Measurements from ENCODE around the gene PTGES. TPM values are rescaled to one million over a fixed set of nuclear protein-coding genes. Genes with fewer than 3 reads are reported as not detected.

PTGES gene
- total RNA-seq, 6 experiments from 2014 or later = 0.15 to 0.24 TPM; not detected in 4

DNA sequence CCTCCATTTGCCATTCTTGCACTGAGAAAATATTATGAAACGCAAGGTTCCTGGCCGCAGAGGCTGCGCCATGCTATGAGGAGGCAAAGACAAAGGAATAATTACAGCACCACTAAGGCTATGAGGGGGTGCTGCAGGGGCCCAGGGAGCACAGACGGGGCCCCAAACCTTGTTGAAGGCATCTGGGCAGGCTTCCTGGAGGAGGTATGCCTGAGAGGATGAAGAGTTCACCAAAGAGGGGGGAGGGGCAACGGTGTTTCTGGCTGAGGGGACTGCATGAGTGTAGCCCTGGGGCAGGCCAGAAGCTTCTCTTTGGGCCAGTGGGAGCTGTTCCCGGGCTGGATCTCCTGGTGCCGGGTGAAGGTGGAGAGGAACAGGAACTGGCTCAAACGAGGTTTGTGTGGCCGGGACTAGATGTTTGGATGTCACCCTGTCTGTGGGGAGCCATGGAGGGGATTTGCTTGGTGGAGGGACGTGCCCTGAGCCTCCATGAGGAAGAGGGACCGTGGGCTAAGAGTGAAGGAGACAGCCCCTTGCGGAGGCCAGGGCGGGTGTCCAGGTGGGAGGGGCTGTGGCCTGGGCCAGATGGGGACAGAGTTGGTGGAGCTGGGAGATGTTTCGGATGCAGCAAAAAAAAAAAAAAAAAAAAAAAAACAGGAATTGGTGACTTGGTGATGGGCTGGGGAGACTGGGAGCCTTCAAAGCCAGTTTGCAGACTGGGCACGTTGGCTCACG lies 28.2 kb downstream of the PTGES start:
- Histone ChIP-seq H3K36me3 (no peaks in the 10 kb centered on the region), H3K27ac (no peak overlapping the region), H3K9me3 (no peaks in the 10 kb centered on the region), H3K27me3 (no peaks in the 10 kb centered on the region), H3K4me3 (no peak overlapping the region), H3K4me1 (no peaks in the 10 kb centered on the region)
- no peak for ATAC-seq
- 71% methylated on average over 9 of the region's 16 CpGs for WGBS (ENCODE audit: insufficient coverage, low coverage, low lambda C conversion rate, missing lambda C conversion rate)
- TF ChIP-seq CTCF (IDR thresholded peaks at IDR 0.05) (no peak), POLR2A (IDR thresholded peaks at IDR 0.05) (no peak)
- intact Hi-C loops (cut with DNase I) = no loop called here
- no peak for DNase-seq

DNA sequence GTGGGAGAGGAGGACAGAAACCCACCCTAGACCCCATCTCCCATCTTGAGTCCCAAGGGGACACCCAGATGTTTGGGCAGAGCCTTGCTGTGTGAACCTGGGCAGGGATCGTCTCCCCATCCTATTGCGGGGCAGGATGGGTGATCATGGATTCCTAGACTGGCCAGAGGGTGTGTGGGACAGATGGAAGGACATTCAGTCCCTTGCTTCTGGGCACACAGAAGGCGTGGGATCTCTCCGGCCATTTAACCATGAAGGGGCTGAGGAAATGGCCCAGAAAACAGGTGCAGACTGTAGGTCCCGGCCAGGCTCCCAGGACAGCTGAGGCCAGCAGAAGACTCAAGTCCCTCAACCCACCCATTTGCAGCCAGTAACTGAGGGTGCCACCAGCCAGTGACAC lies 29.9 kb downstream of the PTGES start:
- TF ChIP-seq POLR2A (IDR thresholded peaks at IDR 0.05) (no peak), CTCF (IDR thresholded peaks at IDR 0.05) (no peak)

DNA sequence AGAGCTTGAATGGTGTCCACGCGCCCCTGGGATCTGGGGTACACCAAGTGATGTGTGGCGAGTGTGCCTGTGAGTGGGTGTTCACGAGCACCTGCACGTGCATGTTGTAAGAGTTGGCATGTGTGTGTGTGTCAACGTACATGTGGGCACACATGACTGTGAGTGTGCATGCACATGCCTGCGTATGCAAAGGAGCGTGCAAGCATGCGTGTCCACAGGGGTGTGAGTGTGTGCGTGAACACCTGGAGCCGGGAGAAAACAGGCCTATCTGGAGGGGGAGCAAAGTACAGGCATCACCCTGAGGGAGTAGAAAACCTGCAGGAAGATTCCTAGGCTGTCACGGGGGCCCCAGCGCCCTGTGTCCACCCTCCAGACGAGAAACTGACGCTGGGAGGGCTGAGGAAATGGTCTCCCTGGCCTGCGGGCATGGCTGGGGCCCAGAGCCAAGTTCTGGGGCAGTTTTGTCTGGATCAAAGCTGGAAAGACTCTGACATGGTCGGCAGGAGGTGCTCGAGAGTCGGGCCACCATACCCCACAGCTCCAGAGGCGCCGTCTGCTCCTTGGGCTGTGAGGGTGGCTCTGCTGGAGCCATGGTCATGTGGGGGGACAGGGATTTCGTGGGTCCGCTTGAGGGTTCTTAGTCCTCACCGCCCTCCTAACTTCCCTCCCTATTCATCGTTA lies 31.8 kb downstream of the PTGES start:
- no peaks in the 10 kb centered on the region for H3K27me3 ChIP-seq
- H3K4me1 ChIP-seq = no peaks in the 10 kb centered on the region
- ATAC-seq (no peak), DNase-seq (no peak)
- H3K27ac ChIP-seq = no peak overlapping the region
- no peaks in the 10 kb centered on the region for H3K9me3 ChIP-seq
- 48% methylated on average over 8 of the region's 25 CpGs for WGBS (ENCODE audit: insufficient coverage, low coverage, low lambda C conversion rate, missing lambda C conversion rate)
- H3K36me3 ChIP-seq = no peaks in the 10 kb centered on the region
- TF ChIP-seq CTCF (IDR thresholded peaks at IDR 0.05) (no peak), POLR2A (IDR thresholded peaks at IDR 0.05) (no peak)
- intact Hi-C loops (cut with DNase I) = no loop called here
- no peak overlapping the region for H3K4me3 ChIP-seq

More for the DNA sequence above, 29.9 kb downstream of the PTGES start:
- H3K4me1 ChIP-seq = no peaks in the 10 kb centered on the region
- no peak for ATAC-seq
- no peaks in the 10 kb centered on the region for H3K36me3 ChIP-seq
- no peak for DNase-seq
- WGBS (ENCODE audit: insufficient coverage, low coverage, low lambda C conversion rate, missing lambda C conversion rate) = 70% methylated on average over 2 of the region's 5 CpGs
- no peak overlapping the region for H3K4me3 ChIP-seq
- intact Hi-C loops (cut with DNase I) = no loop called here
- H3K27ac ChIP-seq = no peak overlapping the region
- no peaks in the 10 kb centered on the region for H3K27me3 ChIP-seq
- no peaks in the 10 kb centered on the region for H3K9me3 ChIP-seq

DNA sequence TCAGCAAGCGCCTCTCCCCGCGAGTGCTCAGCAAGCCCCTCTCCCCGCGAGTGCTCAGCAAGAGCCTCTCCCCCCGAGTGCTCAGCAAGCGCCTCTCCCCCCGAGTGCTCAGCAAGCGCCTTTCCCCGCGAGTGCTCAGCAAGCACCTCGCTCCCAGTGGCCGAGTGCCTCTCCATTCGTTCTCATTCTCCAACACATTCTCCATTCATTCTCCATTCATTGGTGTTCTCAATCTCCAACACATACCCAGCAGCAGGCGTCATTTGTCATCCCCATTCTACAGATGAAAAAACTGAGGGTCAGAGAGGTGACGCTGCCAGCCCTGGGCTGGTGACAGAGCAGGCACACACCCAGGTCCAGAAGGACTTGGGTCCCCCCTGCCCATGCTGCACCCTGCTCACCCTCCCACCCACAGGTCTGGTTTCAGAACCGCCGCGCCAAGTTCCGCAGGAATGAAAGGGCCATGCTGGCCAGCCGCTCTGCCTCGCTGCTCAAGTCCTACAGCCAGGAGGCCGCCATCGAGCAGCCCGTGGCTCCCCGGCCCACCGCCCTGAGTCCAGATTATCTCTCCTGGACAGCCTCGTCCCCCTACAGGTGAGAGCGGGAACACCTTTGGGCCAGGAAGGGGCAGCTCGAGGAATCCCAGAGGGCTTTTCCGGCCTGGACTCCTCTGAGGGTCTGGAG lies 32.5 kb downstream of the PTGES start:
- H3K36me3 ChIP-seq = no peaks in the 10 kb centered on the region
- DNase-seq = no peak
- TF ChIP-seq CTCF (IDR thresholded peaks at IDR 0.05) (no peak), POLR2A (IDR thresholded peaks at IDR 0.05) (no peak)
- no peaks in the 10 kb centered on the region for H3K4me1 ChIP-seq
- 68% methylated on average over 18 of the region's 31 CpGs for WGBS (ENCODE audit: insufficient coverage, low coverage, low lambda C conversion rate, missing lambda C conversion rate)
- no peaks in the 10 kb centered on the region for H3K27me3 ChIP-seq
- intact Hi-C loops (cut with DNase I) = no loop called here
- no peaks in the 10 kb centered on the region for H3K9me3 ChIP-seq
- no peak for ATAC-seq
- no peak overlapping the region for H3K27ac ChIP-seq
- no peak overlapping the region for H3K4me3 ChIP-seq
